WTC11 (cell line): ENCODE measurements around the gene DDX25. TPM values are rescaled to one million over a fixed set of nuclear protein-coding genes. Genes with fewer than 3 reads are reported as not detected.

Source experiments
- FOXK1 ChIP-seq: sonication (generic); formaldehyde crosslinking; IDR thresholded peaks from 2 replicates; pipeline ENCODE4 v1.8.0; 2022; ENCODE audit warnings: mild to moderate bottlenecking, moderate library complexity, missing genetic modification reagents
- HMGA2 ChIP-seq: fragments of 250-450 bp; sonication (Bioruptor Pico); IDR thresholded peaks from 2 replicates; pipeline ENCODE4 v1.4.0; 2021; ENCODE audit warnings: mild to moderate bottlenecking, moderate library complexity
- KAT7 ChIP-seq: sonication (generic); formaldehyde crosslinking; IDR thresholded peaks from 2 replicates; pipeline ENCODE4 v1.8.1; 2023; ENCODE audit warnings: missing genetic modification reagents, mild to moderate bottlenecking, borderline replicate concordance
- NR2C2 ChIP-seq: sonication (generic); formaldehyde crosslinking; IDR thresholded peaks from 2 replicates; pipeline ENCODE4 v1.8.0; 2022; ENCODE audit warnings: mild to moderate bottlenecking, missing genetic modification reagents
- STAT6 ChIP-seq: sonication (generic); formaldehyde crosslinking; conservative IDR thresholded peaks from 2 replicates; pipeline ENCODE4 v1.8.1; 2023; ENCODE audit warnings: mild to moderate bottlenecking, low read depth, missing genetic modification reagents, moderate library complexity
- total RNA-seq: library from RNA; stranded (reverse); gene quantifications from 3 replicates; pipeline ENCODE4 v1.2.3, GENCODE V29; 2021
- TF ChIP-seq, protein P1 (sequence below): fragments of 250-450 bp; sonication (Bioruptor Pico); IDR thresholded peaks from 2 replicates; pipeline ENCODE4 v2.1.2; 2022; ENCODE audit warnings: mild to moderate bottlenecking, moderate library complexity

Gene DDX25
- total RNA-seq, 1 experiment from 2014 or later, result 17.5 TPM

DNA sequence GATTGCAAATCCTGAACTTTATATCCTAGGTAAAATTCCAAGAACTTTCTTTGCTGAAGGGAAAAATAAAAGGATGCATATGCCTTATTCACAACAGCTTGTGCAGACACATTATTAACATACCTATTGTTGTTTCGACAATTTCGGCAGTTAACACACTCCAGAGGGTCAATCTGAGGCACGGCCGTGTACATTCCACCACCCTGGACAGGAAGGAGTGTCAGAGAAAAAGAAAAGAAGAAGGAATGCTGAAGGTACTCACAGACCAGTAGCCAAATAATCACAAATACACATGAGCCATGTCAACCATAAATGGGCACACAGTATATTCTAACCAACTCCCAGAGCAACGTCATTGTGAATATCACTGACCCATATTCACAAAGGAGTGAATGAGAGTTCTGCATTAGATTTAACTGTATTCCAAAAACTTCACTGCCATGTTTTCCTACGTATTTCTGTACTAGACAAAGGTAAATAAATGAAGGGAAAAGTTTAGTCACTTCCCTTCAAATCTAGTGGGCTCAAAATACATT lies 73.9 kb downstream of the DDX25 start (continued):
- TF ChIP-seq, protein P1, sequence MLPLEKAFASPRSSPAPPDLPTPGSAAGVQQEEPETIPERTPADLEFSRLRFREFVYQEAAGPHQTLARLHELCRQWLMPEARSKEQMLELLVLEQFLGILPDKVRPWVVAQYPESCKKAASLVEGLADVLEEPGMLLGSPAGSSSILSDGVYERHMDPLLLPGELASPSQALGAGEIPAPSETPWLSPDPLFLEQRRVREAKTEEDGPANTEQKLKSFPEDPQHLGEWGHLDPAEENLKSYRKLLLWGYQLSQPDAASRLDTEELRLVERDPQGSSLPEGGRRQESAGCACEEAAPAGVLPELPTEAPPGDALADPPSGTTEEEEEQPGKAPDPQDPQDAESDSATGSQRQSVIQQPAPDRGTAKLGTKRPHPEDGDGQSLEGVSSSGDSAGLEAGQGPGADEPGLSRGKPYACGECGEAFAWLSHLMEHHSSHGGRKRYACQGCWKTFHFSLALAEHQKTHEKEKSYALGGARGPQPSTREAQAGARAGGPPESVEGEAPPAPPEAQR (CRISPR knock-in tag), result no peak
- TF ChIP-seq KAT7 (no peak), STAT6 (CRISPR knock-in tag) (no peak), FOXK1 (CRISPR knock-in tag) (no peak), NR2C2 (no peak), HMGA2 (CRISPR knock-in tag) (no peak)
- TF ChIP-seq, all 79 proteins: peak for 0

Other genes with a start within 250 kb of the DDX25 start
- gene ACRV1, start 223.7 kb upstream of the DDX25 start, total RNA-seq, result not detected in 3 replicates
- not detected in 3 replicates for gene PATE1, start 158.2 kb upstream of the DDX25 start, total RNA-seq
- not detected in 3 replicates for gene PATE2, start 125.7 kb upstream of the DDX25 start, total RNA-seq
- gene PATE3, start 116.4 kb upstream of the DDX25 start, total RNA-seq, result not detected in 3 replicates
- gene PATE4, start 71.2 kb upstream of the DDX25 start, total RNA-seq, result not detected in 3 replicates
- gene HYLS1, start 16.8 kb upstream of the DDX25 start, total RNA-seq, result 8.0 to 8.1 TPM (median 8.1 TPM) in 3 replicates
- 16.3 to 18.8 TPM (median 18.6 TPM) in 3 replicates for gene PUS3, start 1.3 kb upstream of the DDX25 start, total RNA-seq
- gene VSIG10L2, start 41.5 kb downstream of the DDX25 start, total RNA-seq, result not detected in 3 replicates
- gene CDON, start 158.4 kb downstream of the DDX25 start, total RNA-seq, result 33.0 to 34.1 TPM (median 33.3 TPM) in 3 replicates